ENCODE data around the gene TBC1D22B. TPM values are rescaled to one million over a fixed set of nuclear protein-coding genes. Genes with fewer than 3 reads are reported as not detected.

Gene TBC1D22B
- total and polyA plus RNA-seq, 3 donors from 2014 or later: 23.1 to 36.4 (median 25.6) TPM

DNA sequence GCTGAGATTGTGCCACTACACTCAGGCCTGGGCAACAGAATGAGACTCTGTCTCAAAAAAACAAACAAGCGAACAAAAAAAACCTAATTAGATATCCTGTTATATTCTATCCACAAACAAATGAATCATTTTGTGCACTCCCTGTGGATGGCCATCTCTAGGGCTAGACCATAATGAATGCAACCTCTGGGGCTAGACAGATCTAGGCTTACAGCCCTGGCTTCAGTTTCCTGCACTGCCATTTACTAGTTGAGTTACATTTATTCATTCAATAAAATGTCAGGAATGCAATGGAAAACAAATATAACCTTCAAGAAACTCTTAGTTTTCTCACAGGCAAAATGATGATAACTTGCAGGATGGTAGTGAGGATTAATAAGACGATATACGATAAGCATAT, 89.6 kb downstream of the TBC1D22B start:
- Histone ChIP-seq H3K4me3 (no peak overlapping the region), H3K27me3 (no peaks in the 10 kb centered on the region), H3K4me1 (no peaks in the 10 kb centered on the region), H3K9me3 (no peaks in the 10 kb centered on the region), H3K36me3 (ENCODE audit: low read depth, missing control alignments) (no peaks in the 10 kb centered on the region), H3K27ac (no peak overlapping the region)
- WGBS, 2 donors: 79 to 87% methylated on average over 3 of the region's 3 CpGs
- TF ChIP-seq CTCF (IDR thresholded peaks at IDR 0.05) (no peak), POLR2A (IDR thresholded peaks at IDR 0.05) (no peak)
- DNase-seq: no peak
- intact Hi-C loops (cut with DNase I; ENCODE audit: low total_unique reads): no loop called here

DNA sequence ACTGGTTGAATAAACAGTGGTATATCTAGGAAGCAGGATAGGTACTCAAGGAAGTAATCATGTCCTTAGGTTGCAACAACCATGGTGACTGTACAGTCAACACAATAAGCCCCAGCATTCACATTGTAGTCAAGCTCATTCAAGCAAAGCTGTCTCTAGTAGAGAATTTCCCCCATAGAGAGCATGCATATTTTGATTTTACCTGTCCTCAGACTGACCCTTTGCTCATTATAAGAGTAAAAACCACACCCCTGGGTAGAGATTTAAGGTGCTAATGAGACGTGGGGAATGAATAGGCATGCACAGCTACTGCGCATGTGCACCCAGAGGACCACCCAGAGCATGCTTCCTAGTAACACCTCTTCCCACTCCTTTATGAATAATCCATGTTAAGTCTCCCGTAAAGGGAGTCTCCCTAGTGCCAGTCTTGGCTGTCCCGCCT, 90.1 kb downstream of the TBC1D22B start:
- Histone ChIP-seq H3K27me3 (no peaks in the 10 kb centered on the region), H3K27ac (no peak overlapping the region), H3K36me3 (ENCODE audit: low read depth, missing control alignments) (no peaks in the 10 kb centered on the region), H3K4me3 (no peak overlapping the region), H3K4me1 (no peaks in the 10 kb centered on the region), H3K9me3 (no peaks in the 10 kb centered on the region)
- no peak for TF ChIP-seq CTCF (IDR thresholded peaks at IDR 0.05)
- WGBS, 2 donors: 82% methylated on average over 4 of the region's 4 CpGs
- intact Hi-C loops (cut with DNase I; ENCODE audit: low total_unique reads): no loop called here
- no peak for DNase-seq

GRCh38 chr6:37351027-37351426, 93.5 kb downstream of the TBC1D22B start:
- WGBS, 2 donors: 88 to 95% methylated on average over 3 of the region's 3 CpGs
- Histone ChIP-seq H3K27me3 (no peaks in the 10 kb centered on the region), H3K27ac (no peak overlapping the region), H3K36me3 (ENCODE audit: low read depth, missing control alignments) (no peaks in the 10 kb centered on the region), H3K9me3 (no peaks in the 10 kb centered on the region), H3K4me1 (peaks cover 11% of the 10 kb centered on the region), H3K4me3 (no peak overlapping the region)
- TF ChIP-seq POLR2A (IDR thresholded peaks at IDR 0.05): no peak
- no peak for TF ChIP-seq CTCF (IDR thresholded peaks at IDR 0.05)
- DNase-seq: no peak
- intact Hi-C loops (cut with DNase I; ENCODE audit: low total_unique reads): no loop called here

- Histone ChIP-seq H3K27ac (no peak overlapping the region), H3K36me3 (ENCODE audit: low read depth, missing control alignments) (no peaks in the 10 kb centered on the region), H3K27me3 (no peaks in the 10 kb centered on the region), H3K9me3 (no peaks in the 10 kb centered on the region), H3K4me3 (no peak overlapping the region), H3K4me1 (peaks cover 17% of the 10 kb centered on the region)
- TF ChIP-seq POLR2A (IDR thresholded peaks at IDR 0.05): no peak
- TF ChIP-seq CTCF (IDR thresholded peaks at IDR 0.05): no peak
- 81 to 85% methylated on average over 3 of the region's 3 CpGs for WGBS, 2 donors
- DNase-seq: no peak
- intact Hi-C loops (cut with DNase I; ENCODE audit: low total_unique reads): no loop called here
Measured at GRCh38 chr6:37352384-37352783, 94.8 kb downstream of the TBC1D22B start.

DNA sequence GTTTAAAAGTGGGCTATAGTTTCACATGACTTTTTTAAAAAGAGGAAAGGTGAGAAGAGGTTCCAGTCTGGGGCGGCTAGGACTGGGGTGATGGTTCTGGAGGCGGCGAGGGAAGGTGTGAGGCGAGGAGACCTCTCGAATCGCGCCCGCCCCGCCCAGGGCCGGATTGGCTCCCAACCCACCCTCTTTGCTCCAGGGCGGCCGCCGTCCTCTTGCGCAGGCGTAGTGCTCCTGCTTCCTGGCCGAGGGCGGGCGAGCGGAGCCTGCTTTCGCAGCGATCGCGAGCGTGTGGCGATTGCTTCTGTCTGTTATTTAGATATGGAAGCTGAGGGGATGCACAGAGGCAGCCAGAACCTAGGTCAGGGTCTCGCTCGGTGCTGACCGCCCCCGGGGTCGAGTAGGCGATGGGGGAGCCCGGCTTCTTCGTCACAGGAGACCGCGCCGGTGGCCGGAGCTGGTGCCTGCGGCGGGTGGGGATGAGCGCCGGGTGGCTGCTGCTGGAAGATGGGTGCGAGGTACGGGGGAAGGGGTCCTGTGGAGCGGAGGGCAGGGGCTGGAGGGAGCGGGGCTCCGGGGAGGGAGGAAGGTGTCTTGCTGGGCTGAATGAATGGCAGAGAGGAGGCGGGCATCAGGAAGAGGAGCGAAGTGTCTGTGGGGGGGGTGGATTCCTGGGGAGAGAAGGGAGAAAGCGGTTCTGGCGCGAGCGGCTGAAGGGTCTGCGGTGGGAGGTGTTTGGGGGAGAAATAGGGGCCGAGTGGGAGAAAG, 96.4 kb downstream of the TBC1D22B start, which contains the start of gene RNF8:
Gene RNF8, plus strand, starts transcription at position 223 of the 765 bp plus-strand sequence. Its CDS starts 182 bp downstream, at position 405.
- H3K9me3 ChIP-seq: no peaks in the 10 kb centered on the region
- intact Hi-C loops (cut with DNase I; ENCODE audit: low total_unique reads): no loop called here
- H3K27me3 ChIP-seq: no peaks in the 10 kb centered on the region
- TF ChIP-seq CTCF (IDR thresholded peaks at IDR 0.05) (no peak), POLR2A (IDR thresholded peaks at IDR 0.05) (no peak)
- DNase-seq: peak; percentile 96
- peaks cover 17% of the 10 kb centered on the region for H3K4me1 ChIP-seq
- H3K27ac ChIP-seq: peak within 1 kb of the TSS; percentile 63 to 88
- WGBS, 2 donors: 0 to 1% methylated on average over 43 to 54 of the region's 54 CpGs
- H3K4me3 ChIP-seq: peak within 1 kb of the TSS; percentile 85 to 96
- no peaks in the 10 kb centered on the region for H3K36me3 ChIP-seq (ENCODE audit: low read depth, missing control alignments)
